Parathyroid adenoma (tissue), 2 donors: ENCODE measurements around the gene RASSF10.

ENCODE experiments used
- H2AFZ ChIP-seq: fragments of 300-600 bp; sonication (generic); one replicate; pipeline ENCODE4 v1.7.0; 2017; ENCODE audit warnings: antibody characterized with exemption, mild to moderate bottlenecking
- H3K27ac ChIP-seq: fragments of 300-600 bp; sonication (generic); one replicate; pipeline ENCODE4 v1.7.0; 2017
- H3K27me3 ChIP-seq: fragments of 300-600 bp; sonication (generic); one replicate; pipeline ENCODE4 v1.7.0; 2017; ENCODE audit warnings: low read length; ENCODE audit not compliant: control insufficient read depth, insufficient read depth
- H3K36me3 ChIP-seq: fragments of 300-600 bp; sonication (generic); one replicate; pipeline ENCODE4 v1.7.0; 2017; ENCODE audit warnings: low read length; ENCODE audit not compliant: control insufficient read depth, insufficient read depth
- H3K4me1 ChIP-seq: fragments of 300-600 bp; sonication (generic); one replicate; pipeline ENCODE4 v1.7.0; 2017; ENCODE audit warnings: control low read depth
- H3K4me2 ChIP-seq: fragments of 300-600 bp; sonication (generic); one replicate; pipeline ENCODE4 v1.7.0; 2017; ENCODE audit warnings: low read length
- H3K4me3 ChIP-seq: fragments of 300-600 bp; sonication (generic); one replicate; pipeline ENCODE4 v1.7.0; 2017; ENCODE audit warnings: low read depth, low read length
- H3K79me2 ChIP-seq: fragments of 300-600 bp; sonication (generic); one replicate; pipeline ENCODE4 v1.7.0; 2017; ENCODE audit warnings: control low read depth
- H3K9ac ChIP-seq: fragments of 300-600 bp; sonication (generic); one replicate; pipeline ENCODE4 v1.7.0; 2017; ENCODE audit warnings: mild to moderate bottlenecking
- H3K9me3 ChIP-seq: fragments of 300-600 bp; sonication (generic); one replicate; pipeline ENCODE4 v1.7.0; 2017; ENCODE audit warnings: low read length; ENCODE audit not compliant: control insufficient read depth
- TF ChIP-seq, protein P1 (sequence below): fragments of 300-600 bp; sonication (generic); IDR thresholded peaks from one replicate; pipeline ENCODE4 v1.7.0; 2017; ENCODE audit warnings: antibody characterized with exemption, mild to moderate bottlenecking
- donor health status: primary hyperparathyroidism.

RASSF10 gene

DNA sequence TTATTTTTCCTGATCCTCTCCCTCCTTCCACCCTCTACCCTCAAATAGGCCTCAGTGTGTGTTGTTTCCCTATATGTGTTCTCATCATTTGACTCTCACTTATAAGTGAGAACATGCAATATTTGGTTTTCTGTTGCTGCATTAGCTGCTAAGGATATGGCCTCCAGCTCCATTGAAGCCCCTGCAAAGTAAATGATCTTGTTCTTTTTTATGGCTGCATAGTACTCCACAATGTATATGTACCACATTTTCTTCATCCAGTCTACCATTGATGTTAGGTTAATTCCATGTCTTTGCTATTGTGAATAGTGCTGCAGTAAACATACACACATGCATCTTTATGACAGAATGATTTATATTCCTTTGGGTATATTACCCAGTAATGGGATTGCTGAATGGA lies 13.3 kb upstream of the RASSF10 start:
- Histone ChIP-seq H3K36me3 (no peaks in the 10 kb centered on the region), H3K4me2 (no peak overlapping the region), H3K27me3 (no peaks in the 10 kb centered on the region), H3K4me1 (no peaks in the 10 kb centered on the region), H3K9me3 (no peaks in the 10 kb centered on the region), H3K79me2 (no peaks in the 10 kb centered on the region), H3K9ac (no peak overlapping the region), H3K4me3 (no peak overlapping the region), H3K27ac (no peak overlapping the region), H2AFZ (no peak overlapping the region)
- TF ChIP-seq, protein P1, sequence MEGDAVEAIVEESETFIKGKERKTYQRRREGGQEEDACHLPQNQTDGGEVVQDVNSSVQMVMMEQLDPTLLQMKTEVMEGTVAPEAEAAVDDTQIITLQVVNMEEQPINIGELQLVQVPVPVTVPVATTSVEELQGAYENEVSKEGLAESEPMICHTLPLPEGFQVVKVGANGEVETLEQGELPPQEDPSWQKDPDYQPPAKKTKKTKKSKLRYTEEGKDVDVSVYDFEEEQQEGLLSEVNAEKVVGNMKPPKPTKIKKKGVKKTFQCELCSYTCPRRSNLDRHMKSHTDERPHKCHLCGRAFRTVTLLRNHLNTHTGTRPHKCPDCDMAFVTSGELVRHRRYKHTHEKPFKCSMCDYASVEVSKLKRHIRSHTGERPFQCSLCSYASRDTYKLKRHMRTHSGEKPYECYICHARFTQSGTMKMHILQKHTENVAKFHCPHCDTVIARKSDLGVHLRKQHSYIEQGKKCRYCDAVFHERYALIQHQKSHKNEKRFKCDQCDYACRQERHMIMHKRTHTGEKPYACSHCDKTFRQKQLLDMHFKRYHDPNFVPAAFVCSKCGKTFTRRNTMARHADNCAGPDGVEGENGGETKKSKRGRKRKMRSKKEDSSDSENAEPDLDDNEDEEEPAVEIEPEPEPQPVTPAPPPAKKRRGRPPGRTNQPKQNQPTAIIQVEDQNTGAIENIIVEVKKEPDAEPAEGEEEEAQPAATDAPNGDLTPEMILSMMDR, result no peak

DNA sequence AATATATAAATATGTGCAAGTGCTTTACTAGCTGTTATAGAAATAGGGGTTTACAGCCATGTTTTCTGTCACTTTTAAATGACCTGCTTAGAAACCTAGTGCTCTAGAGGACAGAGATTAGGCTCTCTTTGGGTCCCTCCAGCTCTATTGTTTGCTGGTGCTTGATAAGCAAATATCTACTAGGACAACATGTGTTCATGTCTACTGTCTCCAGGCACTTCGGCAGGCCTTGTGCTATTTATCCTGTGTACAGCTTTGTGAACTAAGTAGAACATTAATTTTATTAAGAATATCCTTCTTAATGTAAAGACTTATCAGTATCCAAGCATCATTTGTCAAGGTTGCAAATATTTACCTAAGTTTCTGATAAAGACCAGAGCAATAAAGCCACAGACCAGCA lies 11.9 kb upstream of the RASSF10 start:
- Histone ChIP-seq H2AFZ (no peak overlapping the region), H3K4me2 (no peak overlapping the region), H3K4me1 (no peaks in the 10 kb centered on the region), H3K79me2 (no peaks in the 10 kb centered on the region), H3K27me3 (no peaks in the 10 kb centered on the region), H3K4me3 (no peak overlapping the region), H3K9me3 (no peaks in the 10 kb centered on the region), H3K27ac (no peak overlapping the region), H3K9ac (no peak overlapping the region), H3K36me3 (no peaks in the 10 kb centered on the region)
- TF ChIP-seq, protein P1, result no peak

DNA sequence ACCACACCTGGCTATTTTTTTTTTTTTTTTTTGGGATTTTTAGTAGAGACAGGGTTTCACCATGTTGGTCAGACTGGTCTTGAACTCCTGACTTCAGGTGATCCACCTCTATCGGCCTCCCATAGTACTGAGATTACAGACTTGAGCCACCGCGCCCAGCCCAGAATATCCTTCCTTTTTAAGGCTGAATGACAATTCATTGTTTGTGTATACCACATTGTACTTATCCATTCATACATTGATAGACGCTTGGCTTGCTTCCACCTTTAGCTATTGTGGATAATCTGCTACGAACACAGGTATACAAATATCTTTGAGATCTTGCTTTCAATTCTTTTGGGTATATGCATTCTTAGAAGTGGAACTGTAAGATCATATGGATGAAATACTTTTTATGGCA lies 10.8 kb upstream of the RASSF10 start:
- no peak overlapping the region for H2AFZ ChIP-seq
- no peak overlapping the region for H3K9ac ChIP-seq
- H3K4me3 ChIP-seq, result no peak overlapping the region
- no peaks in the 10 kb centered on the region for H3K36me3 ChIP-seq
- TF ChIP-seq, protein P1, result no peak
- H3K9me3 ChIP-seq, result no peaks in the 10 kb centered on the region
- no peaks in the 10 kb centered on the region for H3K27me3 ChIP-seq
- no peaks in the 10 kb centered on the region for H3K79me2 ChIP-seq
- no peaks in the 10 kb centered on the region for H3K4me1 ChIP-seq
- H3K27ac ChIP-seq, result no peak overlapping the region
- H3K4me2 ChIP-seq, result no peak overlapping the region

DNA sequence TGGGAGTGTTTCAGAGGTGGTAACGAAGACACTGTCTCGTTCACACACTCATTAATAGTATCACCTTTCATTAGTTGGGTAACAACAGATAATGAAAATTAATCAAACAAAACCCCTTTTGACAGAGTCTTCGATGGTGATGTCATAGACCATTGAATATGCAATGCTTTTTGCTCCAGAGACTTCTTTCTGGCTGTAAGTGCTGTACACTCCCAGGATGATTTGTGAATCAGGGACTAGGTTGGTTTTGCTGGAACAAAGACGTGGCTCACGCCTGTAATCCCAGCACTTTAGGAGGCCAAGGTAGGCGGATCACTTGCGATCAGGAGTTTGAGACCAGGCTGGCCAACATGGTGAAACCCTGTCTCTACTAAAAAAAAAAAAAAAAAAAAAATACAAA lies 9.5 kb upstream of the RASSF10 start:
- TF ChIP-seq, protein P1, result no peak
- no peaks in the 10 kb centered on the region for H3K4me1 ChIP-seq
- no peaks in the 10 kb centered on the region for H3K27me3 ChIP-seq
- no peaks in the 10 kb centered on the region for H3K9me3 ChIP-seq
- no peaks in the 10 kb centered on the region for H3K79me2 ChIP-seq
- no peak overlapping the region for H3K27ac ChIP-seq
- H2AFZ ChIP-seq, result no peak overlapping the region
- H3K9ac ChIP-seq, result no peak overlapping the region
- H3K4me3 ChIP-seq, result no peak overlapping the region
- no peaks in the 10 kb centered on the region for H3K36me3 ChIP-seq
- H3K4me2 ChIP-seq, result no peak overlapping the region

DNA sequence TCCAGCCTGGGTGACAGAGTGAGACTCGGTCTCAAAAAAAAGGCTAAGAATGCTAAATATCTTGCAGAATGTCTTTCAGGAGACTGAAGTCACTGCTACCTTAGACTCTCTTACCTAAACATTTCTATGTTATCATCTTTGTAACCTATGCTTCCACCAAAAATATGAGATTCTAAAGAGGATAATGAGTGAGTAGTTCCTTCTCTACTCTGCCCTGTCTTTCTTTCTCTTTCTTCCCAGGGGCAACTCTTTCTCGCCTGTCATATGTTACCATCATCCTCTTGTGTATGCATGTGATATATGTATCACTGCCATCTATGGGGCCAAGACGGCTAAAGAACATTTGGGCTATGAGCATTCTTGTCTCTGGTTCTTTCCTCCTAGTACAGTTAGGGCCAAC lies 9.0 kb upstream of the RASSF10 start:
- Histone ChIP-seq H3K27ac (no peak overlapping the region), H3K4me2 (no peak overlapping the region), H3K79me2 (no peaks in the 10 kb centered on the region), H3K9me3 (no peaks in the 10 kb centered on the region), H3K4me1 (no peaks in the 10 kb centered on the region), H3K4me3 (no peak overlapping the region), H3K9ac (no peak overlapping the region), H2AFZ (no peak overlapping the region), H3K27me3 (no peaks in the 10 kb centered on the region), H3K36me3 (no peaks in the 10 kb centered on the region)
- TF ChIP-seq, protein P1, result no peak
